VCaP (cell line): ENCODE data around the gene APH1B.

Experiments used
- H3K27ac ChIP-seq: fragments of 450-650 bp; 2 replicates; pipeline ENCODE4 v1.5.1; 2017
- TF ChIP-seq, protein P1 (sequence below): fragments of 450-650 bp; conservative IDR thresholded peaks from 2 replicates; pipeline ENCODE4 v1.5.1; 2017; ENCODE audit warnings: mild to moderate bottlenecking, moderate library complexity

The APH1B gene

DNA sequence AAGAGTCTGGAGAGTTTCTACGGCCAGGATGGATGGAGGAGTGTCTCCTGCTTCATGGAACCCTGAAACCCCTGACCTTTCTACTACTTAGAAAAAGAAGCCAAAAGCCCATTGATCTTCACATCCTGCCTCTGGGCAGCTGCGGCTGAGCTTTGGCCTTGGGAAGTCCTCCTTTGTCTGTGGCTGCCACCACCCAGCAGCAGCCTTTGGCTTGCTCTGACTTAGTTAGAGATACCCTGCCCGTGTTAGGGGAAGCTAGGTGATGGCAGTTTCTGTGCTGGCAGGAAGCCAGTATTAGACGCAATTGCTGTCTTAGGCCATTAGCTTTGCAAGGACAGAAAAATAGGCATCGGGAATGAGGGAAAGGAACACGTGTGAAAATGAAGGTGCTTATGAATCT, 18.8 kb downstream of the APH1B start:
- H3K27ac ChIP-seq = no peak overlapping the region
- TF ChIP-seq, protein P1, sequence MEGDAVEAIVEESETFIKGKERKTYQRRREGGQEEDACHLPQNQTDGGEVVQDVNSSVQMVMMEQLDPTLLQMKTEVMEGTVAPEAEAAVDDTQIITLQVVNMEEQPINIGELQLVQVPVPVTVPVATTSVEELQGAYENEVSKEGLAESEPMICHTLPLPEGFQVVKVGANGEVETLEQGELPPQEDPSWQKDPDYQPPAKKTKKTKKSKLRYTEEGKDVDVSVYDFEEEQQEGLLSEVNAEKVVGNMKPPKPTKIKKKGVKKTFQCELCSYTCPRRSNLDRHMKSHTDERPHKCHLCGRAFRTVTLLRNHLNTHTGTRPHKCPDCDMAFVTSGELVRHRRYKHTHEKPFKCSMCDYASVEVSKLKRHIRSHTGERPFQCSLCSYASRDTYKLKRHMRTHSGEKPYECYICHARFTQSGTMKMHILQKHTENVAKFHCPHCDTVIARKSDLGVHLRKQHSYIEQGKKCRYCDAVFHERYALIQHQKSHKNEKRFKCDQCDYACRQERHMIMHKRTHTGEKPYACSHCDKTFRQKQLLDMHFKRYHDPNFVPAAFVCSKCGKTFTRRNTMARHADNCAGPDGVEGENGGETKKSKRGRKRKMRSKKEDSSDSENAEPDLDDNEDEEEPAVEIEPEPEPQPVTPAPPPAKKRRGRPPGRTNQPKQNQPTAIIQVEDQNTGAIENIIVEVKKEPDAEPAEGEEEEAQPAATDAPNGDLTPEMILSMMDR = no peak

DNA sequence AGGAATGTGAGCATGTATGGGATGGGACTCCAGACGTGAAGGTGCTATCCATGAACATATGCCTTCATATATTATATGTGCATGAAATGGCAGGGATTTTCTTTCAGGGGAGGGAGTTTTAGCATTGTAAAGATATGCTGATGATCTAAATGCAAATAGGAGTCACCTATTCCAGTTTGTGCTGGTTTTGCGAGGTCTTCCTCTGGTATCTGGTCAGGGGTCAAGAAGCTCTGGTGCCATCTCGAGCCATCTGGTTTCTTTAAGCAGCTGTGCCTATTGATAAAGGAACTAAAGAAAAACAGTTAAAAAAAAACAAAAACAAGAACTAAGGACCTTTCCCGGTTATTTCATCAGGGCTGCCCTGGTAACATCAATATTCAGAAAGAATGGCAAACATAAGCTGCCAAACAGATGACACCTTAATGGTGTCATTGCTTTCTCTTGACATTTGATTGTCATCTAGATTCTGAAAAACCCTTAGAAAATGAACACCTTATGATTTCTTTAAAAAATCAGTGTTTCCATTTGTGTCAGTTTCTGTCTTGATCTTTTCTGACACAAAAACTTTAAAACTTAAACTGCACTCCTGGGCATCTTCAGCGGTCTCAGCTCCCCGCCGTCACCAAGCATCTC, 22.7 kb downstream of the APH1B start:
- TF ChIP-seq, protein P1 = no peak
- H3K27ac ChIP-seq = no peak overlapping the region

DNA sequence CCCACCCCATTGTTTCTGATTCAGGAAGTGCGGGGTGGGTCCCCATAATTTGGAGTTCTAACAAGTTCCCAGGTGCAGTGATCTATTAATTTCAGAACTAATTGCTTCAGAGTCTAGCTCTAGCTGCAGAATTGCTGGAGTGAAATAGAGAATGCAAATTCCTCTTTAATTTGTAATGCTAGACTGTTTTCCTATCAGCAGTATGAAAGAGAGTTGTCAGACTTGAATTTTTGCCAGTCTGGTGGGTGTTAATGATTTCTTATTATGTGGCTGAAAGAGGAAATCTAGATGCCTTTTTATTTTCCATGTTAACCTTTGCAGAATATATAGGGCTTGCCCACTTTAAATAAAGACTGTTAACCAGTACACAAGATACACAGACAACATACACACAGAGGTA, 23.7 kb downstream of the APH1B start:
- H3K27ac ChIP-seq = no peak overlapping the region
- TF ChIP-seq, protein P1 = no peak

DNA sequence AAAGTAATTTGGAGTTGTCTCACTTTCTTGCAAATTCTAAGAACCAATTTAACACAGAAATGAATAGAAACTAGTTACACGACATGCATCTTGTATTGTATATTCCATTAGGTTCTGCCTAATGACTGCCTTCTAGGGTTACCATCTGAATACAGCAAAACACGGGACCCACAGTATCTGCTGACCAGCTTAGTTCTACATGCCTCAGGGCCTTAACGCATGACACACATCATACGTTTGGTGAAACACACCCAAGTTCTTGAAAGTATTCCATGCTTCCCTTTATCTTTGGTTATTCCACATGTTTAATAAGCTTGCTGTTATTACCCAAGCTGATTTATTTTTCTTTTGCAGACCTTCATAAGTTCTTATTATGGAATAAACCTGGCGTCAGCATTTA, 27.9 kb downstream of the APH1B start:
- H3K27ac ChIP-seq = no peak overlapping the region

DNA sequence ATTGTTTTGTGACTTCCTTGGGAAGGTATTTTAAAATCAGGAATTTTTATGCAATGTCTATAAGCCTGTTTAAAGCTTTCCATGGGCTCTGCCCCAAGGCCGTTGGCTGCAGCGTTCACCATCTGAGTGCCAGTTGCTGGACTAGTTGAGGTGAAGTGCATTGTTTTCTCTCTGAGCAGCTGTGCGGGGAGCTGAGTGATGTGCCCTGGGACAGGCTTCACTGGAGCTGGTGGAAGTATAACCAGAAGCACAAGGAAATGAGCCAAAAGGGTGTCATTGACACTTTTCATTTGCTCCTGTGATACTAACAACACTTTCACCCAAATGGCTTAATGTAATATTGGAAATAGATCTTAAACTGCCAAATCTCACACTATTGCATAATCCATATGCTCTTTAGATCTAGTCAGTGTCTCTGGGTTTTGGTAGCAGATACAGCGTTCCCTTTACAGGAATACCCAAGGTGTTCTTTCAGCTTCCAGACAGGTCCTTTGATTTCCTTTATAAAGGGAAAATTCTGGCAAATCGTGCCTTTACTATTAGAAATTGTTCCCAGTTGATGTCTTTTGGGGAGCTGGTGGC, 29.2 kb downstream of the APH1B start:
- peak overlapping the region; percentile 95 for H3K27ac ChIP-seq
- TF ChIP-seq, protein P1 = no peak

More for the DNA sequence above, 27.9 kb downstream of the APH1B start:
- TF ChIP-seq, protein P1 = no peak

DNA sequence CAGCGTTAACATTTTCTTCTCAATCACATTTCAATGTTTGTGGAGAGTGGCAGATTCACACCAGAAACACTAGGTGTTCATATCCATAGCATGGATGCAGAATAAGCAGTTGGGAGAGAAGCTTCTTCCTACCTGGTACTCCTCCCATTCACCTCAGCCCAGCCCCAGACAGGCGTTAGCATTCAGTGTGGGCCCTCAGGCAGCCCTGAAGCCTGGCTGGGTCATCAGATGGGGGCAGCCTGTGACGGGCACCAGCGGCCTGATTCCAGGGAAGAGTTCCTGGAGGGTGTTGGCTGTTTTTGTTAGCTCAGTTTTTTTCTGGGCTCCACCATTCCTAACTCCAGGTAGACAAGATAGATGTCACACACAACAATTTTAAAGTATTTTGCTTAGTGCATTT, 31.1 kb downstream of the APH1B start:
- peak overlapping the region; percentile 95 for H3K27ac ChIP-seq
- TF ChIP-seq, protein P1 = no peak

DNA sequence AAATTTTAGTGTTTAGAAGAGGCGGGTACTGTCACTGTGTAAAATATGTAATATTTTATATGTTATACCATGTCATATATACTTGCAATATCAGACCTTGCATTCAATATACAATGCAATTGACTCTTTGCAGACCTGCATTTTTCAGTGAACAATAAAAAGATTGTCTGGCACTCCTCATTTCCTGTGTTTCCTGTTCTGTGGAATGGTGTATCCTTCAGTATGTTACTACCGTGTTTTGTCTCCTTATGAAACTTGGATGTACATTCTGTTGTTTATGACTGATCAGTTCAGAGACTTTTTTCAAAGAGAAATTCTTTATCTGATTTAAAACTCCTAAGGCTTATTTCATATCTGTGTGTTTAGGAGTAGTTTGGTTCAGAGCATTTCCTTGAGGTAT, 31.5 kb downstream of the APH1B start:
- TF ChIP-seq, protein P1 = no peak
- peak overlapping the region; percentile 95 for H3K27ac ChIP-seq
